ENCODE measurements around the gene GREB1. TPM values are rescaled to one million over a fixed set of nuclear protein-coding genes. Genes with fewer than 3 reads are reported as not detected.

GREB1 gene, protein sequence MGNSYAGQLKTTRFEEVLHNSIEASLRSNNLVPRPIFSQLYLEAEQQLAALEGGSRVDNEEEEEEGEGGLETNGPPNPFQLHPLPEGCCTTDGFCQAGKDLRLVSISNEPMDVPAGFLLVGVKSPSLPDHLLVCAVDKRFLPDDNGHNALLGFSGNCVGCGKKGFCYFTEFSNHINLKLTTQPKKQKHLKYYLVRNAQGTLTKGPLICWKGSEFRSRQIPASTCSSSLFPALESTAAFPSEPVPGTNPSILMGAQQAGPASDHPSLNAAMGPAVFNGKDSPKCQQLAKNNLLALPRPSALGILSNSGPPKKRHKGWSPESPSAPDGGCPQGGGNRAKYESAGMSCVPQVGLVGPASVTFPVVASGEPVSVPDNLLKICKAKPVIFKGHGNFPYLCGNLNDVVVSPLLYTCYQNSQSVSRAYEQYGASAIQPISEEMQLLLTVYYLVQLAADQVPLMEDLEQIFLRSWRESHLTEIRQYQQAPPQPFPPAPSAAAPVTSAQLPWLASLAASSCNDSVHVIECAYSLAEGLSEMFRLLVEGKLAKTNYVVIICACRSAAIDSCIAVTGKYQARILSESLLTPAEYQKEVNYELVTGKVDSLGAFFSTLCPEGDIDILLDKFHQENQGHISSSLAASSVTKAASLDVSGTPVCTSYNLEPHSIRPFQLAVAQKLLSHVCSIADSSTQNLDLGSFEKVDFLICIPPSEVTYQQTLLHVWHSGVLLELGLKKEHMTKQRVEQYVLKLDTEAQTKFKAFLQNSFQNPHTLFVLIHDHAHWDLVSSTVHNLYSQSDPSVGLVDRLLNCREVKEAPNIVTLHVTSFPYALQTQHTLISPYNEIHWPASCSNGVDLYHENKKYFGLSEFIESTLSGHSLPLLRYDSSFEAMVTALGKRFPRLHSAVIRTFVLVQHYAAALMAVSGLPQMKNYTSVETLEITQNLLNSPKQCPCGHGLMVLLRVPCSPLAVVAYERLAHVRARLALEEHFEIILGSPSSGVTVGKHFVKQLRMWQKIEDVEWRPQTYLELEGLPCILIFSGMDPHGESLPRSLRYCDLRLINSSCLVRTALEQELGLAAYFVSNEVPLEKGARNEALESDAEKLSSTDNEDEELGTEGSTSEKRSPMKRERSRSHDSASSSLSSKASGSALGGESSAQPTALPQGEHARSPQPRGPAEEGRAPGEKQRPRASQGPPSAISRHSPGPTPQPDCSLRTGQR (N-terminal part only)
- 0.96 and 3.9 TPM in 2 replicates for total RNA-seq

GRCh38 chr2:11533278-11534070 is at the start of gene GREB1:
GREB1 (plus strand) TSS chr2:11534045; CDS start chr2:11556615, 22,570 bp downstream.

GRCh38 chr2:11669454-11670291 is 135.8 kb downstream of the GREB1 start, which contains the start of gene NTSR2:
NTSR2 (minus strand) TSS chr2:11670195; CDS start chr2:11670129, 66 bp downstream.

Other genes starting within 250 kb of the GREB1 start
- gene ROCK2, start 189.4 kb upstream of the GREB1 start, total RNA-seq, result 38.1 and 47.4 TPM in 2 replicates
- 8.7 and 10.4 TPM in 2 replicates for gene E2F6, start 67.9 kb upstream of the GREB1 start, total RNA-seq
- not detected in 2 replicates for gene NTSR2, start 136.2 kb downstream of the GREB1 start, total RNA-seq
- 26.8 and 31.9 TPM in 2 replicates for gene LPIN1, start 212.6 kb downstream of the GREB1 start, total RNA-seq

All from regular cardiac myocyte (primary cell).